ENCODE results near the gene FMN2.

FMN2 gene

DNA sequence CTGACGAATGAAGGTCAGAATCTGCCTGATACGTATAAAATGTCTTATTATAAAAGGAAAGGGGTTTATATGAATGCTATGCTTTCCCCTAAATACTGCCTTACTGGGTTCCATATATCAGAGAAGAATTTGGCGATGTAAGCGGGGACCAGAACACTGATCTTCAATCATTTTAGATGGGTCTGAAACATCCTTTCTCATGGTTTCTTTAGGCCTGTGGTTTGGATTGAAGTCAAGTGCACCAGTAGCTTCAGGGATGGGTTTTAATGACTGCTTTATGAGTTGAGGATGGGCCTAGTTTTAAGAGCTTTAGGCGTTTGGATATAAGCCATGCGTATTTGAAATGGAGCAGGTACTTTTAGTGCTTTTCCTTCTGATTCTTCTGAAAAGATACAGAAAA, 6.9 kb downstream of the FMN2 start:
- no peak for DNase-seq (ENCODE audit: low read depth in 3 of 3)

DNA sequence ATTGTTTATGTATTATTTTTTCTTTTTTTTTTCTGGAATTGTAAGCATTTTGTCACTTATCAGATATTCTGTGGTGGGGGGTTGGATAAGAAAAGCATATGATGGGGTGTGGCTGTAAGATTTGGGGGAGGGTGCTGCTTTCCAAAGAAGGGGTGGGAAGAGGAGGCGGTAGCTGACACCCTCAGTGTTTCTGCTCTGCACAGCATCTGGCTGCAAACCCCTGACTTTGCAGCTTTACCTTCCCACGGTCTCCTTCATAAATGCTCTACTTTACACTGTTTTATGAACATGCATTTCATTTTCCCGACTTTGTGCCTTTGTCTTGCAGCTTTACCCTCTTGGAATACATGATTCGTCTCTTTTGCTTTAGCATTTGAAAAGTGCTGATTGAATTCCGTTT, 7.6 kb downstream of the FMN2 start:
- DNase-seq (ENCODE audit: low read depth in 3 of 3), result no peak

DNA sequence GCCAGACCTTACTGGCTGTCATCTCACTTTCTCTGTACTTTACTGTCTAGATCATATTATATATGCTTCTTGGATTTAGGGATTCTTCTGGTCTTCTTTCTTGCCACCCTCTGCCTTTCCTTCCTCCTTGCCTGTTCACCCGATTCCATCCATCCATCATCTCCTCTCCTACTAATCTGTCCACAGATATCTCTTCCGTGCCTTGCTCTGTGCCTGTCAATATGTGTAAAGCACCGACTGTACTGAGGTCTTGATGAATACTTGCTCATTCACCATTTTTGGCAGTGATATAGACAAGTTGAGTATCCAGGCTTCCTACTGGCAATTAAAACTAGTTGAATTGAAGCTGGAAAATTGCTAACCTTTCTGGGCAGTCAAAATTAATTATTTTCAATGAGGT, 8.1 kb downstream of the FMN2 start:
- DNase-seq (ENCODE audit: low read depth in 3 of 3), result no peak

DNA sequence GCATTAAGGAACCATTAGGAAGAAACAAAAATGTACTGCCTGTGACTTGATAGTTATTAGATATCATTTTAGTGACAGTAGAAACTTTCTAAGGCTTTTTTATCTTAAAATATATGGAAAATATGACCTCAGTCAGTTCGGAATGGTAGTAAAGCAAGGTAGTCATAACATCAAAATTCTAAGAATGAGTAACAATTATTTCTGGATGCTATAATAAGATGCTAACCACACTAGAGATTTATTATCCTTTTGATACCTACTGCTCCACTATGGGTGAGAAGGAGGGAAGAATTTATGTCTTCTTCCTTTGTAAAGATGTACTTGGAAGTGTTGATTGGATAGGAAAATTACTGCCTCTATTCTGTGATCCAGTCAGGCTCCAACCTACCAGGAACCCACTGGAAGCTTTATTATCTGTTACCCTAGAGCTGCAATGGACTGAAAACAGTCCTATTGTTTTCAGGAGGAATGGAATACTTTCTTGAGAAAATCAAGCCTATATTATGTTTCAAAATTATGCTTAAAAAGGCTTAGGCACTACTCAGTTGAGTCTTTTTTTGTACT, 8.8 kb downstream of the FMN2 start:
- no peak for DNase-seq (ENCODE audit: low read depth in 3 of 3)

DNA sequence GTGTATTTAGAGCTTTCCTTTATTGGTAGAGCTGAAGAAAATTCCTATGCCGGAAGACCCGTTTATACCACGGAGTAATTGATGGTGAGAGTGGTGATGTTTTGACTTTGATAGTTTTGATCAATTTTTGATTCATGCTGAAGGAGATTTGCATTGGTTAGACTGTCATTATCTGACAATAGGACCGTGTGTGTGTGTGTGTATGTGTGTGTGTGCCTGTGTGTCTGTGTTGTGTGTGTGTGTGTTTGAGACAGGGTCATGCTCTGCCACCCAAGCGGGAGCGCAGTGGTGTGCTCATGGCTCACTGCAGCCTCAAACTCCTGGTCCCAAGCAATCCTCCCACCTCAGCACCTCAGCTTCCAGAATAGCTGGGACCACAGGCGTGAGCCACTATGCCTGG, 9.6 kb downstream of the FMN2 start:
- DNase-seq (ENCODE audit: low read depth in 3 of 3), result no peak

DNA sequence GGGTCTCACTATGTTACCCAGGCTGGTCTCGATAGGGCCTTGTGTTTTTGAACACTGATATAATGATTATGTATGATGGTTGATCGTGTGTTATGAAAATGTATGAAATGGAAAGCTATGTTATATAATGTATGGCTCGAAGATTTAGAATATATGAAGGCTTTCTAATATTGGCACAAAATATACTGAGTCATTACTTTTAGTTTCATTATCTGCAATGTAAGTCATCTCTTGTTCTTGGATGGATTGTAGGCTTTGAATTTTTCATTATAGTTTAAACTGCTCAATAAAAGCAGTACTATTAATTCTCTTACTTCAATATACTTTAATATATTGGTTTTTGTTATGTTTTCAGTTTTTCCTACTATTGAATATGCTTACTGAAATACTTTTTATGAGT, 10.1 kb downstream of the FMN2 start:
- DNase-seq (ENCODE audit: low read depth in 3 of 3), result no peak

DNA sequence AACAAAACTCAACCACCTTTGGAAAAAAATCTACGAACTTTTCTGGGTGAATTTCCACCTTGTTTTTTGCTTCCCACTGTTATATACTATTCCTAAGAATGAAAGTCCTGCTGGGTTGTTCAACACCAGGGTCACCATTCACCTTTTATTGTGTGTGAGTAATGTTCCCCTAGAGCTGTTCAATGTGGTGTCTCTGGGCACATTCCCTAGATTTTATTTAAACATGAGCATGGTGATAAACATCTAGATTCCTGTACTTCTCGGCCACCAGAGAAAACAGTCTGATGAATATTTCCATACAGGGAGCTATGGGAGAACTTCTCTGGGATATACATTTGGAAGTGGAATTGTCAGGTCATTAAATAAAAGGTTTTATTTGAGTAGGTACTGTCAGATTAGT, 13.0 kb downstream of the FMN2 start:
- DNase-seq (ENCODE audit: low read depth in 3 of 3), result no peak

DNA sequence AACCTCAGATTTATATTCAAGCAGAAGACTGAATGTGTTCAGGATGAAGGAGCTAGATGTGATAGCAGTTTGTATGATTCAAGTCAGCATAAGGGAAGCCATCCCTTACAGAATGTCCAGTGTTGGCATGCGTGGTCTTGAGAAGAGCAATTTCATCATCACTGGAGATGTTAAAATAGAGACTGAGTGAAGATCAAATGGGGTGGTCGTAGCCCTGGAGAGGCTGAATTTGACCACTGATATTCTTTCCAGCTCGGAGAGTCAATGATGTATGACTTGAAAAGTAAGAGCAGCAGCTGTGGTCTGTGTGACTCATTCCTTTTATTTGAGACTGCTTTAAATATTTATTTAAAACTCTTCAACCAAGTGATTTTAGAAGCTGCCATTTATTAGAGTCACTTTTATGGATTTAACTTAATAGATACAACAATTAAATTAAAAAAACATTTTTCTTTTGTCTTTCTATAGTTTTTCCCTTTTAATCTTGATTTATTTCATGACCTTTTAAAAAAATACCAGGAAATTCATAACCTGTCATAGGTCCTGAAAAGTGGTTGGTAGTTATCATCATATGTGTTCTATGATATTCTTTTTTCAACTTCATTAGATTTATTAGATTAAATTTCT, 15.5 kb downstream of the FMN2 start:
- no peak for DNase-seq (ENCODE audit: low read depth in 3 of 3)

DNA sequence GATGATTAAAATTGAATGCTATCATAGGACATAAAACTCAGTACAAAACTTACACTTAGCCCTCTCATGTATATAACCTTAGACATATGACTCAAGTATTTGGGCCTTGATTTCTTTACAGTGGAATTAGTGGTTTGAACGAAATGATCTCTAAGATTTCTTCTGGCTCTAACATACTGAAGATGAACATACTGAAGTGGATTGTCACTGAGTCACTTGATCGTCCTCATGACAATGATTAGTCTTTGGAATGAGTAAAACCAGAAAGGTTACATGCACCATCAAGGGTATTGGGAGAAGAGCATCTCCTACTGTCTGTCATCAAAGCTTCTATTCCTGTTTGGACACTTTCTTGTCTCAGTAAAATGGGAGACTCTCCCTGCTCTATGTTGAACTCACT, 17.4 kb downstream of the FMN2 start:
- no peak for DNase-seq (ENCODE audit: low read depth in 3 of 3)

DNA sequence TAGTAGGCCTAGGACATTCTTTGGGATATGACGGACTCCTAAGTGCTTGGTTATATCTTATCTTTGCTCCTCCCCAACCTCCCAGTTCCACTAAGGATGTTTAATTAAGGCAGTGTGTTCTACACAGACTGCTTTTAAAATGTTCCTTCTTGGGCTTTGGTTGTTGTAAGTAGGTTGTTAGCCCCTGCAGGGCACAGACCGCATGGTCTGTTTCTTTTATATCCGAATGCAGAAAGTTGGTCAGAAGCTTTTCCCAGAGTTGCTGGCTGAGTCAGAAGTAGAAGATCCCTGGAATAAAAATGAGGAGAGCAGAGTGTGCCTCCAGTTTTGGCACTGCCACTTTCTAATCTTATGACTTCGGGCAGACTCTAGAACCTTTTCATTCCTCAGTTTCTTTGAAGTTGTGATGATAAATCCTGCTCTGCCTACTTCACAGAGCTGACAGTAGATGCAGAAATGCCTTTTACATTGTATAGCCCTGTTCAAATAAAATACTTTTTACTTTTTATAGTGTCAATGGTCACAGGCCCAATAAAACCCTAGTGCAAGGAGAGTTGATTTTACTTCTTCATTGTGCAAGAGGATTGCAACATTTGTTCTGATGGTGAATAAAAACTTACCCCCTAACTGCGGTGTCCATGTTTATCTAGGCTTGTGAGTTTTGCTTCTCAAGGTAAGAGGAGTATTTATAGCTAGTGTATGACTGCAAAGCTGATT, 18.4 kb downstream of the FMN2 start:
- no peak for DNase-seq (ENCODE audit: low read depth in 3 of 3)

DNA sequence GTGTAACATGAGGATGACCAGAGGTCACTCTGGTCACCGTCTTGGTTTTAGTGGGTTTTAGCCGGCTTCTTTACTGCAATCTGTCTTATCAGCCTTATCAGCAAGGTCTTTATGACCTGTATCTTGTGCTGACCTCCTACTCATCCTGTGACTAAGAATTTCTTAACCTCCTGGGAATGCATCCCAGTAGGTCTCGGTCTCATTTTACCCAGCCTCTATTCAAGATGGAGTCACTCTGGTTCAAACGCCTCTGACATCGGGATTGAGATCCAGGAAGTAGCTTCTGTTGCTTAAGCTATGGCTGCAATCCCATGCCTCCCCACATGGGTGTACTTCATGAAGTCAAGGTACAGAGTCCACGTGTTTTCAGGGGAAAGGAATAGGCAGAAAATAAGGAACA, 19.9 kb downstream of the FMN2 start:
- no peak for DNase-seq (ENCODE audit: low read depth in 3 of 3)

DNA sequence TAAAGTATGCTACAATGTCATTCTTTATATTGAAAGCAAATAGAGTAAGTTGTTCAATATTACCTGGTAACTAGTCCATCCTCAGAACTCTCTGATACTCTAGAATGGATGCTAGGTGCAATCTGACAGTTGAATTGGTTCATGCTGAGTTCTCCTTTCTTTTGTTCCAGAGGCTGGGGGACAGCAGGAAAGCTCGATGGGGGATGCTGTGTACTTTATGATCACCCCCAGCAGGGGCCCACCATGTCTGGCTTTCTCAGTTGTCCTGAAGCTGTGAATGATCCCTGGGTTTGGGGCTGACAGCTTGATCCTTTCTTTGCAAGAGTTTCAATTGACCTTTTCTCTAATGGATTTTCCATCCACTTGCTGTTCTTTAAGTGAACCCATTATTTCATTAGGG, 22.5 kb downstream of the FMN2 start:
- DNase-seq (ENCODE audit: low read depth in 3 of 3), result no peak

DNA sequence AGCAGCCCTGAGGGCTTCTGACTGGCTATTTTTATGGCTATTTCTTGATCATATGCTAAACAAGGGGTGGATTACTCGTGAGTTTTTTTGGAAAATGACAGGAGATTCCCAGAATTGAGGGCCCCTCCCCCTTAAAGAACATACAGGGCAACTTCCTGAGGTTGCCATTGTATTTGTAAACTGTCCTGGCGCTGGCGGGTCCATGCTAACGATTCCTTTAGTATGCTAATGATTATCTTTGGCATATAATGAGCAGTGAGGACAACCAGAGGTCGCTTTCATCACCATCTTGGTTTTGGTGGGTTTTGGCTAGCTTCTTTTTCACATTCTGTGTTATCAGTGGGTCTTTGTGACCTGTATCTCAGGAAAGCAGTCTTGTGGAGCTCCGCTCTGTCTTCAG, 24.1 kb downstream of the FMN2 start:
- DNase-seq (ENCODE audit: low read depth in 3 of 3), result no peak

DNA sequence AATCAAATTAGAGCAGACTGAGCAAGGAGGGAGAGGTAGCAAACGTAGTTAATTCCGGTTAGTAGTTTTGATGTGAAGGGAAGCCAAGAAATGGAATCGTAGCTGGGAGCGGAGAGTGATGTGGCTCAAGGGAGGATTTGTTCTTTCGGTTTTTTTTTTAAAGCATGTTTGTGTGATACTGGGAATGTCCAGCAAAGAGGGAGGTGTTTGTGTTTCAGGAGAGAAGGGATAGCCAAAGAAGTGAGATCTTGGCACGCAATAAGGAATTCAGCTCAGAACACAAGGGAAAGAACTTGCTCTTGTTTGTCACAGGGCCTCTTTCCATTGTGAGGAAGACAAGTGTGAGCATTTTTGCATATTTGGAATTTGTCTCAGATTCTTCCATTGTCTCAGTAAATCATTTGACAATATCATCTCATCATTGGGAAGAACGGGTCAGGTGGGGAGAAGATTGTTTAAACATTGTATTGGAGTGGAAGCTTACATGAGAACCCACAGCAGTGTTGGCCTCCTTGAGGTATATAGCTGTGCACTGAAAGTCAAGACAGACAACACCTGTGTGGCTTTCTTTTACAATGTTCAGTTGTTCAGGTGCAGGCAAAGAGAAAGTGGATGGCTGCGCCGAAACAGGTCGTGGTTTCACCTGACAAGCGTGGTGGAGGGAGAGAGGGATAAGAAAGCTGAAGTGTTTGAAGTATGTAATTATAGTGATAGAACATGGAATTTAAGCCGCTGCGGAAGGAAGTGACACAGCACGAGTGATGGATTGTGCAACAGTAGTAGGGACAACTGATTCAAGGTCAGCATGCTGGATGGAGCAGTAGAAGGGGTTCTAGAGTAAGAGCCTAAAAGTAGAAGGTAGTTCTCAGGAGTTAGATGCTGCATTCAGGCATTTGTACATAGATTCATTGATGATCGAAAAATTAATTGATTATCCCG, 25.4 kb downstream of the FMN2 start:
- DNase-seq (ENCODE audit: low read depth in 3 of 3), result no peak

DNA sequence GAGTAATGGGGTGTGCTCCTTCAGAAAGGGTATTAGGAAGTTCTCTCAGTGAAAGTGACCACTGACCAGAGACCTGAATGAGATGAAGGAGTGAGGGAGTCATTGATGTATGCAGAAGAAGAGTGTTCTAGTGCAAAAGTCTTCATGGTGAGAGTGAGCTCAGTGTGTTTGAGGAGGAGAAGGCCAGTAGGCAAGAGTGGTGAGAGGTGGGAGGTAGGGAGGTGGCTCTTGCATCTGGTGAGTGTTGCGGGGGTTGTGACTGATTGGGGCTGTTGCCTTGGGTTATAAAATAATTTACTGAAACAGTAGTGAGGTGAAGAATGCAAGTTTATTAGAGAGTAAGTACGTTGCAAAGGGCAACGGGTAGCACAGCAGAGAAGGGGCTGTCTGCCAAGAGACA, 26.2 kb downstream of the FMN2 start:
- no peak for DNase-seq (ENCODE audit: low read depth in 3 of 3)

DNA sequence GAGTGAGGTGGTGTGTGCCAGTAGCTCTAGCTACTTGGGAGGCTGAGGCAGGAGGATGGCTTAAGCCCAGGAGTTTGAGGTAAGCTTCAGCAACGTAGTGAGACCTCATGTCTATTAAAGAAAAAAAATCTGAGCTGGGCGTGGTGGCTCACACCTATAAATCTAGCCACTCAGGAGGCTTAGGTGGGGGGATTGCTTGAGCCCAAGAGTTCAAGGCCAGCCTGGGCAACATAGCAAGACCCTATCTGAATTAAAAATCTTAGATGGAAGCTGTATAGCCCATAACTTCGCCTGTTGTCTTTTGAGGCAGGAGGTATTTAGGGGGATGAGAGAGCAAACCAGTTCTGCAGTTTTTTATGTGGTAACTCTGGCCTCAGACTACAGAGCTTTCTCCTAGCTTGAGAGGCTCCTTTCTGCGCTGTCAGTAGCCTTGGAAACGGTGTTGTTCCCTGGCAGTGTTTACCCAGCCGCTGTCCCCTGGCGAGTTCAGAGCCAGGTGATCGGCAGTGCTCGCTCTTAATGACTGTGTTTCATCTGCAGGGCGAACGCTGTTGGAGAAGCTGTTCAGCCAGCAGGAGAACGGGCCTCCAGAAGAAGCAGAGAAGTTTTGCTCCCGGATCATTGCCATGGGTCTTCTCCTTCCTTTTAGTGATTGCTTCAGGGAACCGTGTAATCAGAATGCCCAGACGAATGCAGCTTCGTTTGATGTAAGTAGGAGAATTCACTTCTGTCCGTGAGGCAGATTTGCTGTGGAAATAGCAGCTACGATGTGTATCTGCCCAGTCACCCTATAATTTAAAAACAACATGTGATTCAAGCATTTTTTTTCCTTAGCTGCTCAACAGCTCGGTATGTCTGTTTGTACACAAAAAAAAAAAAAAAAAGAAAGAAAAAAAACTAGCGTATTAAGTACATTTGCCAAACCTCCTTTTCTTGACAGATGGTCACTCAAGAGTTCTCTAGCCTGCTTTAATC, 31.2 kb downstream of the FMN2 start:
- DNase-seq (ENCODE audit: low read depth in 3 of 3), result no peak

DNA sequence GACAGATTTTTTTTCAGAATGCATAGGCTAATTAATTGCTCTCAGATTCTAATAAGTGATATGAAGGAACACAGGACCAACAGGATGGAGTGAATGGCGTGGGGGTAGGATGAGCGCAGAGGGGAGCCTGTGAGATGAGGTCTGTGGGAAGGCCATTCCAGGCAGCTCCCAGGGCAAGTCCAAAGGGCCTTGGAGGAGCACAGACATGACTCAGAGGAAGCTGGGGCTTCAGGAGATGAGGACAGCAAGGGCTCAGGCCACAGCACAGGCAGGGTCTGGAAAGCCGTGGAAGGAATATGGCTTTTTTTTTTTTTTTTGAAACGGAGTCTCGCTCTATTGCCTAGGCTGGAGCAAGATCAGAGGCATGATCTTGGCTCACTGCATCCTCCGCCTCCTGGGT, 35.1 kb downstream of the FMN2 start:
- DNase-seq (ENCODE audit: low read depth in 3 of 3), result no peak

DNA sequence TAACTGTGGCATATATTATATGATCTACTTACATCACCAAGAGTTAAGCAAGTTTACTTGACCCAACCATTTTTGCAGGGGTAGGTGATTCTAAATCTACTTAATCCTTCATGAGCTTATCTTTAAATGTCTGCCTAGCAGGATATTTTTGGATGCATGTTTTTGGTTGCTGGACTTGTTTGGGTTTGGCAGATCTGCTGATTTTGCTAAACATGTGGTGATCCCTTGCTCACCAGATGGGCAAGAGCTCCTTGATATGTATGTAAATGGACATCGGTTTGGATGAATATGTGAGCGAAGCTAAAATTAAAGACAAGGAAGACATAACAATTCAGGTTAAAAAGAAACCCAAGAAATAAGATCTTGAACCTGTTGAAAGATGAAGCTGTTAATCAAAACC, 36.7 kb downstream of the FMN2 start:
- DNase-seq (ENCODE audit: low read depth in 3 of 3), result no peak

DNA sequence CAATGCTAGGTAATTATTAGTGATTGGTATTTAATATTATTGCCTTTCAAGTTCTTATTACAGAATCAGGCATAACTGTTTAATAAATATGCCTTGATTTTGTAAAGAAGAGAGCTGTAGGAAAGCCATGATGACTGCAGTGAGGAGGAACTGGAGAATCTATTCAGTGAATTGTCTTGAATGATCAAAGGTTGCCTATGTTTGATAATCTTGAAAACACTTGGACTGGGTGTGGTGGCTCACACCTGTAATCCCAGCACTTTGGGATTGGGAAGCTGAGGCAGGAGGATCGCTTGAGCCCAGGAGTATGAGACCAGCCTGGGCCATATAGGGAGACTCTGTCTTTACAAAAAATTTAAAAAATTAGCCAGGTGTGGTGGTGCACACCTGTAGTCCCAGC, 42.4 kb downstream of the FMN2 start:
- DNase-seq (ENCODE audit: low read depth in 3 of 3), result no peak

DNA sequence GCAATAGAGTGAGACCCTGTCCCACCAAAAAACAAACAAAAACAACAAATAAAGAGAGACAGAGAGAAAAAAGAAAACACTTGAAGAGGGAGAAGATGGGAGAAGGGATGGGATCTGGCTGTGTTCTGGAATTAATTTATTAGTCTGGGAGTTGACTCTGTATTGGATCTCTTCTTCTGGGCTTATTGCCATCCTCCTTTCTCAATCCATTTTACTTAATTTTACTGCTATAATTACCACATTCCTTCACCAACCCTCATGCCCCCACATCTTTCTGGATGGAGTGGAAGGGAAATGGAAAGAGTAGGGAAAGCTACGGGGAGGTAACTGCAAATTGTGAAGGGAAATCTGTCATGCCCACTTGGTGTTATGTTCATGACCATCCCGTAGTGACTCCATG, 42.9 kb downstream of the FMN2 start:
- DNase-seq (ENCODE audit: low read depth in 3 of 3), result no peak

DNA sequence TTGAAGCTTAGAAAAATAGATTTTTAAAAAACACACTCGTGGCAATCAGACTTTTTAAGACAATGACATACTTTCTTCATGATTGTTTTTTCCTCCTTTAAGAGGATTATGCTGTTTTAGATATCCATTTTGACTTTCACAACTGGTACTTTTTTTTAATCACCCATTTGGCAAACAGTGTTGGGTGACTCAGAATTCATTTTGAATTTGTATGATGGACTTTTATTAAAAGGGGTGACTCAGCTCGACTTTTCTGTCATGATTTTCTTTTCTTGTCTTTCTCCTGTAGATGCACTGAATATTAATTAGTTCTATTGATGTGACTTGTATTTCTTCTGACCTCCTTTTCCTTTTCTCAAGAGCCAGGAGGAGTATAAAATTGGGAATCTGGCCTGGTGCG, 44.7 kb downstream of the FMN2 start:
- DNase-seq (ENCODE audit: low read depth in 3 of 3), result no peak

Measured in stimulated activated CD4-positive, alpha-beta T cell treated with anti-CD3 and anti-CD28 coated beads, TNF-alpha, amount 100 ng/mL, for 48 hours (primary cell).